ENCODE results near the gene PRG3. TPM values are rescaled to one million over a fixed set of nuclear protein-coding genes. Genes with fewer than 3 reads are reported as not detected.

Gene PRG3
- total and polyA plus RNA-seq, 2 donors (not counting 3 experiments of a cell fraction or from before 2014, with no cell fraction given): not detected

- Histone ChIP-seq H4K20me1 (replicated peaks; ENCODE audit: control insufficient read depth, extremely low read depth, insufficient read depth, low read length) (no peaks in the 10 kb centered on the region), H3K9me1 (replicated peaks; ENCODE audit: control insufficient read depth, extremely low read depth, insufficient read depth, low read length) (no peaks in the 10 kb centered on the region), H3K9ac (replicated peaks; ENCODE audit: extremely low read depth, insufficient read depth, low read length) (no peak overlapping the region), H3K4me3 (replicated peaks in 1 of 3; ENCODE audit: insufficient read depth in 1 of 3, low read depth in 1 of 3, low read length in 3 of 3) (no peak overlapping the region), H3K79me2 (ENCODE audit: control insufficient read depth, insufficient read depth, low read length) (no peaks in the 10 kb centered on the region), H3K9me3 (replicated peaks; ENCODE audit: control insufficient read depth, insufficient read depth, low read length) (no peaks in the 10 kb centered on the region), H3K27me3 (ENCODE audit: control insufficient read depth in 2 of 2, insufficient read depth in 2 of 2, low read length in 2 of 2) (no peaks in the 10 kb centered on the region), H3K4me1 (ENCODE audit: control insufficient read depth, extremely low read depth, insufficient read depth, low read length) (peaks cover 24% of the 10 kb centered on the region), H3K36me3 (ENCODE audit: control insufficient read depth in 2 of 2, extremely low read depth in 1 of 2, insufficient read depth in 2 of 2, low read length in 2 of 2) (peaks cover 16 to 20% of the 10 kb centered on the region in 2 experiments), H3K27ac (ENCODE audit: insufficient read depth, low read depth, low read length) (no peak overlapping the region), H3K4me2 (ENCODE audit: insufficient read depth, low read length) (no peak overlapping the region), H2AFZ (ENCODE audit: low read depth, low read length) (no peak overlapping the region)
- TF ChIP-seq MYC (IDR thresholded peaks at IDR 0.05; ENCODE audit: low read depth, low read length) (no peak), CTCF (IDR thresholded peaks at IDR 0.05; ENCODE audit: extremely low read depth in 1 of 2, insufficient read depth in 1 of 2, low read depth in 1 of 2, low read length in 2 of 2) (no peak), POLR2A (IDR thresholded peaks at IDR 0.05; ENCODE audit: low read depth, low read length) (no peak), MAX (IDR thresholded peaks at IDR 0.05; ENCODE audit: insufficient read depth, insufficient read length) (no peak), EZH2 (IDR thresholded peaks at IDR 0.05; ENCODE audit: borderline replicate concordance, low read depth, low read length, severe bottlenecking) (no peak), POLR2AphosphoS5 (IDR thresholded peaks at IDR 0.05; ENCODE audit: insufficient read depth, low read depth, low read length) (no peak), GATA2 (IDR thresholded peaks at IDR 0.05; ENCODE audit: insufficient read depth, insufficient read length, low read depth, low read length) (no peak), JUN (IDR thresholded peaks at IDR 0.05; ENCODE audit: borderline replicate concordance, insufficient read depth, insufficient read length, low read depth) (no peak), FOS (IDR thresholded peaks at IDR 0.05; ENCODE audit: borderline replicate concordance, insufficient read depth, low read length) (no peak)
- DNase-seq (ENCODE audit: low read depth, low spot score) (no peak), FAIRE-seq (no peak)
- dilution Hi-C loops (cut with MboI; ENCODE audit: extremely low pct_ligation_motif_present, low sequenced_read_pairs) (no loop called here), intact Hi-C loops (cut with micrococcal nuclease) (no loop called here)
- ChIA-PET POLR2A (no interaction called here), CTCF (interaction anchor here (0.8 to 1.1 kb wide), 2 partner anchors 10 to 68 kb away, joined by 3 read pairs; no protein-coding TSS in a partner anchor)
- BruUV-seq (replicated peaks): no TSS peak
Measured at GRCh38 chr11:57418131-57418530, 37.2 kb upstream of the PRG3 start.

Data from endothelial cell of umbilical vein (primary cell).